Measurements from ENCODE around the gene PSTPIP1.

- TF ChIP-seq CTCF (IDR thresholded peaks at IDR 0.05; ENCODE audit: low read depth, low read length) (no peak), EZH2phosphoT487 (IDR thresholded peaks at IDR 0.05; ENCODE audit: low read depth) (no peak)
Measured at GRCh38 chr15:76979996-76980520, 14.9 kb upstream of the PSTPIP1 start.
